NCI-H345 treated with DMSO at 0.1 percent for 48 hours (cell line): ENCODE results near the gene FRK.
"Not testable (repeated sequence)": the region's sequence is repeated elsewhere in the genome, so short reads cannot be mapped to it uniquely, and the experiment has no call there.

Experiments used
- DNase-seq: peaks from one replicate; lab custom pipeline; 2025; ENCODE audit not compliant: unreplicated experiment; lab: John Stamatoyannopoulos, UW

Gene FRK, protein sequence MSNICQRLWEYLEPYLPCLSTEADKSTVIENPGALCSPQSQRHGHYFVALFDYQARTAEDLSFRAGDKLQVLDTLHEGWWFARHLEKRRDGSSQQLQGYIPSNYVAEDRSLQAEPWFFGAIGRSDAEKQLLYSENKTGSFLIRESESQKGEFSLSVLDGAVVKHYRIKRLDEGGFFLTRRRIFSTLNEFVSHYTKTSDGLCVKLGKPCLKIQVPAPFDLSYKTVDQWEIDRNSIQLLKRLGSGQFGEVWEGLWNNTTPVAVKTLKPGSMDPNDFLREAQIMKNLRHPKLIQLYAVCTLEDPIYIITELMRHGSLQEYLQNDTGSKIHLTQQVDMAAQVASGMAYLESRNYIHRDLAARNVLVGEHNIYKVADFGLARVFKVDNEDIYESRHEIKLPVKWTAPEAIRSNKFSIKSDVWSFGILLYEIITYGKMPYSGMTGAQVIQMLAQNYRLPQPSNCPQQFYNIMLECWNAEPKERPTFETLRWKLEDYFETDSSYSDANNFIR

GRCh38 chr6:116060572-116061283, at the start of gene FRK:
TSS of gene FRK (minus strand) at chr6:116060891. CDS start at chr6:116060311, 580 bp downstream.
- DNase-seq: no peak

GRCh38 chr6:116108836-116109235, 48.1 kb upstream of the FRK start:
- DNase-seq: no peak

GRCh38 chr6:116106146-116106545, 45.5 kb upstream of the FRK start:
- DNase-seq: no peak

GRCh38 chr6:116105247-116105646, 44.6 kb upstream of the FRK start:
- DNase-seq: no peak

DNA sequence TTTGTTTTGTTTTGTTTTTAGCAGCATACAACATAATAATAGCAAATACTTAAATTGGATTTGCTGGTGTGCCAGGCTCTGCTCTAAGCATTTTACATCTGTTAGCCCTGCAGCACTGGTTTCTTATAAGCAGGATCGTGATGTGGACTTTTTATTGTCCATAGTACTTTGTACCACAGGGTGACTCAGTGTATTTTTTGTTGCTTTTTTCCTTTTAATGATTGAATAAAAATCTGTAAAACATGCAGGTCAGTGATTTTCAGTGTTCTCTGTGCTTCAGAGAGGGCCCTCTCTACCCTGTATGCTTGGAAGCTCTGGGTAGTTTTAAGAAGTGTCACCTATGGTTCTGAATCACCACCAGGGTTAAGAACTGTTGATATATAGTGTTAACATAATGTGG, 43.9 kb upstream of the FRK start:
- no peak for DNase-seq

DNA sequence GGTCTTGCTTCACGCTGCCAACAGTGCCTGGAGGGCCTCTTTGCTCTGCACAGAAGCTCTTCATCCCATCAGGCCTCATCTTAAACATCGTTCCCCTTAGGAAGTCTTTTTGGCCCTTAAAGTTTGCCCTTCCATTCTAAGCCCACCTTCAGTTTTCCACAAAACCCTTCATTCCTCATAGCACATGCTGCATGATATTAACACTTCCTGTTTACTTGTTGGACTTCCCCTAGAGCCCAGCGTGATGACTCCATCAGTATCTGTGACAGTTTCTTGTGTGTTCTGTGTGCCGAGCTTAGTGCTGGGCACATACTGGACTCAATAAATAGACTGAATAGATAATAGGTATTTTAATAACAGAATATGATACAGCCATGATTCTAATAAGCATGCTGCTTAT, 42.2 kb upstream of the FRK start:
- DNase-seq: no peak

GRCh38 chr6:116101790-116102189, 41.1 kb upstream of the FRK start:
- no peak for DNase-seq

DNA sequence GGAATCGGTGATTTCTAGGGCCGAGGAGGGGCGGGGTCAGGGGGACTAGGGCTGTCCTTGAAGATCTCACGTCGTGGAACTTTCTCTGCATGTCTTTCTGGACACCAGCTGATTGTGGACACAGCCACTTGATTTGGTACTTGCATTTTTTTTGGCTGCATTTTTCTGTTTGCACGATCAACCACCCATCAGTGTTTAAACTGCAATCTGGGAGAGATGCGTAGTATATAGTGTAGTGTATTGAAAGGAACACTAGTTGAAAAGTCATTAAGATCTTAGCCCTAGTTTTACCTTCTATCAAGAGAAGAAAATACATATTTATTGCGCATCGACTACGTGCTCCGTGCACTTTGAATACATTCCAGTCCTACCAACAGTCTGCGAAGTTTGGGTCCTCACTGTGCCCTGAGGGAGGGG, 40.6 kb upstream of the FRK start:
- DNase-seq: no peak

DNA sequence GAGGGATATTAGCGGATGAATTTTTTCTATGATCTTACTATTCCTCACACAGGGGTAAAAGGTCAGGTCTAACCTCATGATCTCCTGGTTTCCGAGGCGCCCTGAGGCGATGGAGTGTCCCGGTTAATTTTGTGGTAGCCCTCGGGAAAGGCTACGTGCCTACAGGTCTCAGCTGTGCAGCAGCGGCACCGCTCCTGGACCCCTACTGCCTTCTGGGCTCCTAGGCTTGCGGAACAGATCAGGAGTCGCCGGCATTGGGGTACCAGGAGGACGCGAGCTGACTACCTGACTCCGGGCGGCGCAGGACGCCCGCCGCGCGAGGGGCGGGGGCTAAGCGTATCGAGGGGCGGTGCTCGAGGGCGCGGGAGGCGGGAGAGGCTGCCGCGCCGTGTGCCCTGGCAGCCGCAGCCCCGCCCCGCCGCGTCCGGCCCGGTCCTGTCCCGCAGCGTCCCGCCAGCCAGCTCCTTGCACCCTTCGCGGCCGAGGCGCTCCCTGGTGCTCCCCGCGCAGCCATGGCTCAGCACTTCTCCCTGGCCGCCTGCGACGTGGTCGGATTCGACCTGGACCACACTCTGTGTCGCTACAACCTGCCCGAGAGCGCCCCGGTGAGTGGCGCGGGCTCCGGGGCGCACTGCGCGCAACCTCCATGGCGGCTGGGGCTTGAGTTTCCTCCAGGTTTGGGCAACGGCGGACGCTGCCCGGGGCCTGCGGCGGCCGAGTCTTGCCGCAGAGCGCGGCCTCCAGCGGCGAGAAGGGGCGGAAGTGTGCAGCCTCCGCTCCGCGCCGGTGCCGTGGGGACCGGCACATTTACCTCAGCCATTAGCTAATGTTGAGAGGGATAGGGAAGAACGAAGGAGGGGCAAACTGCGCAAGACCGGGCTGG, 40.0 kb upstream of the FRK start, which contains the start of gene NT5DC1:
NT5DC1 (plus strand) TSS at position 435 of the 883 bp plus-strand sequence; CDS start at position 513, 78 bp downstream.
- peak; percentile 68 for DNase-seq

DNA sequence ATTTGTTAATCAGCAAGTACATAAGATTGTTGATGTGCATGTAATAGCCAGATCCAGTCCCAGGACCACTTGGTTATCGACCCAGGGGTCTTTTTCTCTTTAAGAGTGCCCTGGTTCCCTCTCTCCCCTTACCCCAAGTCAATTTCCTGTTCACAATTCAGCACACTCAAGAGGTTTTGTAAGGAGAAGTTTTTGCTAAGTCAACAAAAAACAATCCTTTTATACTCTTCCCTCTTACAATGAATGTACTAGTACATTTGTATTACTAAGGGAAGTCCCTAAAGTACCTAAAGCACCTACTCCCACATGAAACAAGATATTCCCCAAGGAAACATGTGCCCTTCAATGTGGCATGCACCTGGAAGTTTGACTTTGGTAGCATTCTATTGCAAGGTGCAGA, 38.3 kb upstream of the FRK start:
- no peak for DNase-seq

DNA sequence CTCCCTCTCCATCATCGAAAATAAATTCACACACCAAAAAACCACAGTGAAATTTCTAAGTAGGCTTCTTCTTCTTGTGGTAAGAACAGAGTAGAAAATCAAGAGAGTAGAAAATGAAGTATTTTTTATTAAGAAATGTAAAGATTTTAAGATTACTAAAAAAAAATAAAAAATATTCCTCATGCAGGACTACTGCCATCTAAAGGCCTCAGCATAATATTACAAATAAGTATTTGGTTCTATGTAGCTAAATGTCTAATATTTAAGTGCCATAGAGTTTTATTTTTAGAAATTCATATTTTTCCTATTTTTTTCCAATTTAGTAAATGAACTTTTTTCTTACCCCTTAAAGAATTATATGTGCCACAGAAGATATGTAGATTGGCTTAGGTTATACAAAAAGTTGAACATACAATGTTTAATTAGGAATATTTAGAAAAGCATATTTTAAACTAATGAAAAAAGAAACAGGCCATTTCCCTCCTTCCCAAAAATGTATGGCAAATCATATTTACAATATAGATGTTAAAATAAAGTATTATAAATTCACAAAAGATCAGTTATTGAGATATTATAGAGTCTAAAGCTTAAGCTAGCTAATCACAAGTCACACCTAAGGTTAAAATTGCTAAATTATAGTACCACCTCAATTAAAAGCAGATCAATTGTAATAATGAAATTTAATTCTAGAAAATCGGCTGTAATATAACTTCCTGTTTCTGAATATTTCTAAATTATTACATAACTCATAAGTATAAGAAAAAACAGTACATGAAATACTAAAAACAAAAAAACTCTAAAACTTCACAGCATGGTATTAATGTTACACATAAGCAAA, 36.5 kb upstream of the FRK start:
- no peak for DNase-seq

GRCh38 chr6:116096048-116096759, 35.5 kb upstream of the FRK start:
- DNase-seq: not testable (repeated sequence)

DNA sequence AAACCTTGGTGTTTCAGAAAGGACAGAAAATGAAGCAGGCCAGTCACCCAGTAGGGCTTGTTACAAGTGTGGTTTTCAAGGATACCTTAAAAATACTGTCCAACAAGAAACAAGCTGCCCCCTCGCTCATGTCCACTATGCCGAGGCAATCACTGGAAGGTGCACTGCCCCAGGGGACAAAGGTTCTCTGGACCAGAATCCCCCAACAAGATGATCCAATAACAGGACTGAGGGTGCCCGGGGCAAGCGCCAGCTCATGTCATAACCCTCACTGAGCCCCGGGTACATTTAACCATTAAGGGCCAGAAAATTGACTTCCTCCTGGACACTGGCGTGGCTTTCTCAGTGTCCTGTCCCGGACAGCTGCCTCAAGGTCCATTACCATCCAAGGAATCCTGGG, 33.4 kb upstream of the FRK start:
- no peak for DNase-seq

DNA sequence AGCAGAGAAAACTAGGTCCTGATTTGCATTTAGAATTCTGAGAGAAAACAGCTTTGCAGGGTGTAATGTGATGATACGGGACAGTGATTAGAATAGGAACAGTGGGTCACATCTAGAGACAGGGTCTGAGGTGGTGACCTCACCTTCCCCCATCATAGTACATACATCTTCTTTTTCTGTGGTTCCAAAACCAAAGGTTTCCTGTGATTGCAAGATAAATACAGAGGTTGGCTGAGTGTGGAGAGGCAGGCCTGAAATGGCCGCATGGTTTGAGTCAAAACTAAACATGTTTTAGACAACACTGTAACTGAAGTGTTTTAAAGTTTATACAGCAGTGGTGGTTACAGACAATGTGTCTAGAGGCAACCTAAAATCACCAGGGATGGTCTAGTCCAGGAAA, 29.6 kb upstream of the FRK start:
- no peak for DNase-seq

- no peak for DNase-seq
Measured at GRCh38 chr6:116088946-116089345, 28.3 kb upstream of the FRK start.

- DNase-seq: no peak
Measured at GRCh38 chr6:116087437-116088027, 26.8 kb upstream of the FRK start.

DNA sequence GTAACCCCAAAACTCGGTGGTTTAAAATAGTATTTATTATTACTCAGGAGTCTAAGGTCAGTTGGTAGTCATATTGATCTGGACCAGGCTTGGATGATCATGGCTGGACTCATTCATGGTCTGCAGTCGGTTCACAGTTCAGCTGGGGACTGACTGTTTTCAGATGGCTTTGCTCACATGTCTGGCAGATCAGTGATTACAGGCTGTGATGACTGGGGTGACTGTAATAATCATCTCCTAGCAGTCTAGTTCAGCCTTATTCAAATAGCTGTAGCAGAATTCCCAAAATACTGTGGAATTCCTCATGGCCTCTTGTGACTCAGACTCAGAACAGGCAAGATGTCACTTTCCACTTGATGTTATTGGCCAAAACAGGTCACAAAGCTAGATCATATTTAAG, 23.6 kb upstream of the FRK start:
- no peak for DNase-seq

DNA sequence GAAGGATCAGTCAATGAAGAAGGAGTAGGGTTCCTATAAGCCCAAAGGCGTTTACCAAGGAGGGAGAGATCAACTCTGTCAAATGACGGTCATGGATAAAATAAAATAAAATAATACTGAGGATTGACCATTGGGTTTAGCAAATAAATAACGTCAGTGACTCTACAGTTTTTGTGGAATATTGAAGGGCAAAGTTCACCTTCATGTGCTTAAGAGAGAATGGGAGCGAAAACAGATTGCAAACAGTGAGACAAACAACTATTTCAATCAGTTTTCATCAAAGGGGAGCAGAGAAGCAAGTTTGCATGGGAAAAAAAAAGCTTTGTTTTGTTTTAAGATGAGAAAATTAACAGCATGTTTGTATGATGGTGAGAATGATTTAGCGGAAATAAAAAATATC, 22.4 kb upstream of the FRK start:
- no peak for DNase-seq

GRCh38 chr6:116078945-116079344, 18.3 kb upstream of the FRK start:
- DNase-seq: no peak
